22Rv1 (cell line): ENCODE results near the gene ATP2B2.

Experiments
- H3K27ac ChIP-seq: fragments of 450-650 bp; 2 replicates; pipeline ENCODE4 v1.5.1; 2017
- ZFX ChIP-seq: fragments of 450-650 bp; IDR thresholded peaks from 2 replicates; pipeline ENCODE4 v1.6.1; 2017; ENCODE audit warnings: antibody characterized with exemption, borderline replicate concordance
- TF ChIP-seq, protein P1 (sequence below): fragments of 450-650 bp; IDR thresholded peaks from 2 replicates; pipeline ENCODE4 v1.5.1; 2017; ENCODE audit warnings: mild to moderate bottlenecking

ATP2B2 gene

DNA sequence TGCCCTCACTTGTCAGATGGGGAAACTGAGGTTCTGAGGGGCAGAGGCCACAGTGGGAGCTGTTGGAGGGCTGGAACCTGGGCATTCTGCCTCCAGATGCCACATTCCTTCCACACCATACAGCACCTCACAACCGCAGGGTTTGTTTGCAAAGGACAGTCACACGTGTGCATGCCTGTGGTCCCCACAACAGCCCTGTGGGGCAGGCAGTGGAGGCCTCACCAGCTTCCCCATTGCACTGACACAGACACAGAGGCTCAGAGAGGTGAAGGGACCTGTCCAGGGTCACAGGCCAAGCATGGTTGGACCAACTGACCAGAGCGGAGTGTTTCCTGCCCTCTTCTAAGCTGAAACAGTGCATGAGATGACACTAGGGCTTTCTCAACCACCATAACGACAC lies 109.3 kb downstream of the ATP2B2 start:
- TF ChIP-seq, protein P1, sequence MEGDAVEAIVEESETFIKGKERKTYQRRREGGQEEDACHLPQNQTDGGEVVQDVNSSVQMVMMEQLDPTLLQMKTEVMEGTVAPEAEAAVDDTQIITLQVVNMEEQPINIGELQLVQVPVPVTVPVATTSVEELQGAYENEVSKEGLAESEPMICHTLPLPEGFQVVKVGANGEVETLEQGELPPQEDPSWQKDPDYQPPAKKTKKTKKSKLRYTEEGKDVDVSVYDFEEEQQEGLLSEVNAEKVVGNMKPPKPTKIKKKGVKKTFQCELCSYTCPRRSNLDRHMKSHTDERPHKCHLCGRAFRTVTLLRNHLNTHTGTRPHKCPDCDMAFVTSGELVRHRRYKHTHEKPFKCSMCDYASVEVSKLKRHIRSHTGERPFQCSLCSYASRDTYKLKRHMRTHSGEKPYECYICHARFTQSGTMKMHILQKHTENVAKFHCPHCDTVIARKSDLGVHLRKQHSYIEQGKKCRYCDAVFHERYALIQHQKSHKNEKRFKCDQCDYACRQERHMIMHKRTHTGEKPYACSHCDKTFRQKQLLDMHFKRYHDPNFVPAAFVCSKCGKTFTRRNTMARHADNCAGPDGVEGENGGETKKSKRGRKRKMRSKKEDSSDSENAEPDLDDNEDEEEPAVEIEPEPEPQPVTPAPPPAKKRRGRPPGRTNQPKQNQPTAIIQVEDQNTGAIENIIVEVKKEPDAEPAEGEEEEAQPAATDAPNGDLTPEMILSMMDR = no peak
- no peak for TF ChIP-seq ZFX
- no peak overlapping the region for H3K27ac ChIP-seq

DNA sequence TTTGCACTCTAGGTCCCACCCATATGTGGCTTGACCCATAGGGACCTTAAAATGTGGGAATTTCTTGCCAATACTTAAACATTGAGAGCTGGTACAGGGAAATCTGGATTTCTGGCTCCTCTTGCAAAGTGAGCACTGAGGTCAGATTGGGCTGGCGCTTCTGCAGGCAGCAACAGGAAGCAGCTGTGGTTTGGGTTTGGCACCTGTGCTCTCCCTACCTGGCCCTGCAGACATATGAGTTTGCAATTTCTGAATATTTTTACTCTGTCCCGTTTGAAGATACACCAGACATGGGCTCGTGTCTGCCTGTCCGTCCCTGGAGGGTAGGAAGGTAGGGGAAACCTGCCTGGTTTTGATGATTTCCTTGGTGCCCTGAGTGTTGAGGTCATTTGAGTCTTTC lies 109.7 kb downstream of the ATP2B2 start:
- no peak overlapping the region for H3K27ac ChIP-seq
- no peak for TF ChIP-seq ZFX
- TF ChIP-seq, protein P1 = no peak

DNA sequence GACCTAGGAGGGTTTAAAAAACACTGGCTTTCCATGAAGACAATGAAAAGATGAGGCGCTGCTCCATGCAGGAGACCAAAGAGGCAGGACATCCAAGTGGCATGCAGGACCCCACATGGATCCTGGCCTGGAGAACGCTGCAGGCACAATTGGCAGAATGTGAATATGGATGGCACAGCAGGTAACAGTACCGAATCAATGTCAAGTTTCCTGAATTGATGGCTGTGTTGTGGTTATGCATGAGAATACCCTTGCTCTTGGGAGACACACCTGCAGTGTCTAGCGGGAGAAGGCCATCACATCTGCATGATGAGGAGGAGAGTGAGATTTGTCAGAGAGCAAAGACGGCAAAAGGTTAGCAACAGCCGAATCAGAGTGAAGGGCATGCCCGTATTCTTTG lies 110.2 kb downstream of the ATP2B2 start:
- TF ChIP-seq, protein P1 = no peak
- TF ChIP-seq ZFX = no peak
- H3K27ac ChIP-seq = no peak overlapping the region

DNA sequence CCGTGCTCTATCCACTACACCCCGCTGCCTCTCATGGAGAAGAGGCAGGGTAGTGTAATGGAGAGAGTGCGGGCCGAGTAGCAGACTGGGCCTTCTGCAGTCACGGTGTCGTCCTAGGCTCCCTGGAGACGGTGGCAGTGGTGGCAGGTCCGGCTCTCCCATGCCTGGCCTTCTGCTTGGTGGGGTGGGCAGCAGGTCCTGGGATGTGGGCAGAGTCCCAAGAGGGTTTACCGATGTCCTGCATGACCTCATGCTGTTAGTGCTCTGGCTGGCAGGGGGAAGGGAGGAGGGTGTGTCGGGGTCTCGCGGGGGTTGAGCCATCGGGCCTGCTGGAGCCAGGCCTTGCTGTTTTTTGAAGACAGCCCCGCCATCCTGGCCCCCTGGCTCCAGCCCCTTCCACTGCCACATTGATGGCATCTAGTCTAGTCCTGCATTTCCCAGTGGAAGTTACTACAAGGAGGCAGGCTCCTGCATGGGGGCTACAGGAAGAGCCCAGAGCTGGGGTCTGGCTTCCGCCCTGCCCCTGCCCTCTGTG lies 110.8 kb downstream of the ATP2B2 start:
- no peak overlapping the region for H3K27ac ChIP-seq

GRCh38 chr3:10393514-10393913 lies 111.9 kb downstream of the ATP2B2 start:
- no peak overlapping the region for H3K27ac ChIP-seq

More for the DNA sequence above, 110.8 kb downstream of the ATP2B2 start:
- TF ChIP-seq ZFX = no peak
- TF ChIP-seq, protein P1 = no peak

DNA sequence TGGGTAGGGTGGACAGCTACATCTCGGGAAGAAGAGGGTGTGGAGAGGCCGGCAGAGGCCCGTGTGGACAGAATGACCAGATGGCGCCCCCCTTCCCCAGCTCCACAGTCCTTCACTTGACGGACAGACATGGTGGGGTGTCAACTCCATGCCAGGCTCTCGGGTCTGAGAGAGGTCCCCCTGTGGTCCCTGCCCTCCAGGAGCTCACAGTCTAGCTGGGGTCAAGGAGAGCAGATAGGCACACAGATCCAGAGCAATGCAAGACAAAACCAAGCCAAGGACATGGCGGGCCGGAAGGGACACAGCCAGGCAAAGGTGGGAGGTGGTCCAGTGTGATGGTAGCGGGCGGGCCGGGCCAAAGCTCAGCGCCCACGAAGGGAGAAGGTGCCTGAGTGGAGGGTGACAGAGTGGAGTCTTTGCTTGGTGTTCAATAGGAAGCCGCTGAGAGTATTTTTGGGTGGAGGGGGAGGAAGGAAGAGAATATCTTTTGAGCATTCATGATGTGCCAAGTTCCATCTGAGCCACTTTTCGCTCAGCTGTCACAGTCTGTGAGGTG lies 112.4 kb downstream of the ATP2B2 start:
- H3K27ac ChIP-seq = no peak overlapping the region

More at GRCh38 chr3:10393514-10393913, 111.9 kb downstream of the ATP2B2 start:
- TF ChIP-seq, protein P1 = no peak
- TF ChIP-seq ZFX = no peak

DNA sequence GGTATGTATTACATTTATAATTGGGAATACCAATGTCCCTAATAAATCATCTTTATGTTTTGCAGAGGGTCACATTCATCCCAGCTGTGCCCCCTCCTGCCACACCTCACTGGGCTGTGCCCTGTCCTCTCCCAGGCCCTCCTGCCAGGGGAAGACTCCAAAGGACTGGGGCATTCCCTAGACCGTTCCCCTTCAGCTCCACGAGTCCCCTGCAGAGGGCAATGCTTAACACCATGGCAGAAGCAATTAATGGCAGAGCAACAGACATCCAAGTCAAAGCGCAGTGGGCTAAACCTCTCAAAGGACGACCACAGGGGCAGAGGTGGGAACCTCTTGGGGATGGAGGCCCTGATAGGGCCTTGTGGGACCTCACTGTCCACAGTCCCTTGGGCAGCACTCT lies 113.1 kb downstream of the ATP2B2 start:
- TF ChIP-seq ZFX = no peak
- TF ChIP-seq, protein P1 = no peak
- H3K27ac ChIP-seq = no peak overlapping the region

More for the DNA sequence above, 112.4 kb downstream of the ATP2B2 start:
- TF ChIP-seq ZFX = no peak
- TF ChIP-seq, protein P1 = no peak
